Mesodermal cell (in vitro differentiated cells): ENCODE results near the gene PAX5.

Experiments
- H3K27ac ChIP-seq: 2 replicates; pipeline ENCODE4 v1.7.0; 2013; ENCODE audit warnings: mild to moderate bottlenecking, low read depth, low read length, moderate library complexity; ENCODE audit not compliant: severe bottlenecking
- H3K36me3 ChIP-seq: 2 replicates; pipeline ENCODE4 v1.7.1; 2013; ENCODE audit warnings: mild to moderate bottlenecking, low read length, moderate library complexity; ENCODE audit not compliant: control insufficient read depth, insufficient read depth
- H3K4me1 ChIP-seq: one replicate; pipeline ENCODE4 v1.7.1; 2013; ENCODE audit warnings: mild to moderate bottlenecking, low read length; ENCODE audit not compliant: insufficient read depth, control insufficient read depth, poor library complexity, severe bottlenecking
- H3K4me3 ChIP-seq: 2 replicates; pipeline ENCODE4 v1.7.0; 2013; ENCODE audit warnings: low read length, control low read depth, mild to moderate bottlenecking; ENCODE audit not compliant: insufficient read depth, poor library complexity, severe bottlenecking; ENCODE audit errors: extremely low read depth
- H3K9me3 ChIP-seq: 2 replicates; pipeline ENCODE4 v1.7.1; 2013; ENCODE audit warnings: mild to moderate bottlenecking, low read length, moderate library complexity; ENCODE audit not compliant: control insufficient read depth
- WGBS, 2 experiments: methylation state at CpG; one replicate each; pipeline ENCODE4 v1.1.5; 2013; ENCODE audit warnings: missing lambda C conversion rate in 2 of 2; ENCODE audit not compliant: insufficient coverage in 2 of 2; 5-methylcytosine and 5-hydroxymethylcytosine counted together

PAX5 gene

GRCh38 chr9:36892279-36892678 is 141.8 kb downstream of the PAX5 start:
- 88% methylated on average over 3 of the region's 4 CpGs; no CpG with 5 or more reads in 1 of the 2 experiments for WGBS, 2 experiments
- Histone ChIP-seq H3K36me3 (no peaks in the 10 kb centered on the region), H3K9me3 (no peaks in the 10 kb centered on the region), H3K4me3 (no peak overlapping the region), H3K27ac (no peak overlapping the region), H3K4me1 (peaks cover 5% of the 10 kb centered on the region)

GRCh38 chr9:36891341-36891811 is 142.7 kb downstream of the PAX5 start:
- 86 to 87% methylated on average over 7 to 12 of the region's 13 CpGs for WGBS, 2 experiments
- peaks cover 5% of the 10 kb centered on the region for H3K4me1 ChIP-seq
- no peaks in the 10 kb centered on the region for H3K9me3 ChIP-seq
- H3K36me3 ChIP-seq, result no peaks in the 10 kb centered on the region
- H3K27ac ChIP-seq, result no peak overlapping the region
- no peak overlapping the region for H3K4me3 ChIP-seq

GRCh38 chr9:36889844-36890243 is 144.2 kb downstream of the PAX5 start:
- H3K4me3 ChIP-seq, result no peak overlapping the region
- 43 to 82% methylated on average over 1 to 3 of the region's 6 CpGs for WGBS, 2 experiments

GRCh38 chr9:36888551-36888950 is 145.5 kb downstream of the PAX5 start:
- peaks cover 5% of the 10 kb centered on the region for H3K4me1 ChIP-seq
- whole genome bisulfite sequencing, 2 experiments, result 63 to 75% methylated on average over 4 to 5 of the region's 7 CpGs
- no peak overlapping the region for H3K27ac ChIP-seq
- no peaks in the 10 kb centered on the region for H3K36me3 ChIP-seq
- H3K9me3 ChIP-seq, result no peaks in the 10 kb centered on the region
- no peak overlapping the region for H3K4me3 ChIP-seq

More at GRCh38 chr9:36889844-36890243, 144.2 kb downstream of the PAX5 start:
- H3K27ac ChIP-seq, result no peak overlapping the region
- H3K9me3 ChIP-seq, result no peaks in the 10 kb centered on the region
- H3K36me3 ChIP-seq, result no peaks in the 10 kb centered on the region
- peaks cover 5% of the 10 kb centered on the region for H3K4me1 ChIP-seq

DNA sequence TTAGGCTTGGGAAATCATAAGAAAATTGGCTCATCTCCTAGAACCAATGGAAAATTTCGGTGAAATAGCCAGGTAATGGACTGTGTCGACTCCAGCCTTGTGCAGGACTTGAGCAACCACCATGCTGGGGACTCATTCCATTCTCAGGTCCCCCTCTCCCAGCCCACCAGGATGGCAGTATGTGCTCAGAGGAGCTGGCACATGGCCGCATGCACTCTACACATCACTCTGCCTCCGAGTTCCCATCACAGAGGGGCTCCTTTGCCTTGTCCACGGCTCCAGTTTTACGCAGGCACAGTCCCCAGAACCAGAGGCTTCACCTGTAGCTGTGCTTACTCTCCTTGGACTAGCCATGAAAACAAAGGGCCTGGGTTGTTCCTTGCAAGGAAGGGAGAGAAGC is 149.3 kb downstream of the PAX5 start:
- Histone ChIP-seq H3K4me1 (no peaks in the 10 kb centered on the region), H3K4me3 (no peak overlapping the region), H3K36me3 (no peaks in the 10 kb centered on the region), H3K27ac (no peak overlapping the region), H3K9me3 (no peaks in the 10 kb centered on the region)
- 90 to 91% methylated on average over 6 of the region's 6 CpGs for WGBS, 2 experiments

GRCh38 chr9:36882594-36882993 is 151.5 kb downstream of the PAX5 start:
- Histone ChIP-seq H3K4me1 (no peaks in the 10 kb centered on the region), H3K27ac (no peak overlapping the region), H3K36me3 (no peaks in the 10 kb centered on the region), H3K4me3 (no peak overlapping the region), H3K9me3 (no peaks in the 10 kb centered on the region)
- WGBS, 2 experiments, result 87 to 100% methylated on average over 3 of the region's 3 CpGs

GRCh38 chr9:36881743-36882441 is 152.2 kb downstream of the PAX5 start:
- 83 to 91% methylated on average over 22 to 30 of the region's 31 CpGs for WGBS, 2 experiments
- no peaks in the 10 kb centered on the region for H3K9me3 ChIP-seq
- no peak overlapping the region for H3K4me3 ChIP-seq
- H3K4me1 ChIP-seq, result no peaks in the 10 kb centered on the region
- no peaks in the 10 kb centered on the region for H3K36me3 ChIP-seq
- no peak overlapping the region for H3K27ac ChIP-seq

DNA sequence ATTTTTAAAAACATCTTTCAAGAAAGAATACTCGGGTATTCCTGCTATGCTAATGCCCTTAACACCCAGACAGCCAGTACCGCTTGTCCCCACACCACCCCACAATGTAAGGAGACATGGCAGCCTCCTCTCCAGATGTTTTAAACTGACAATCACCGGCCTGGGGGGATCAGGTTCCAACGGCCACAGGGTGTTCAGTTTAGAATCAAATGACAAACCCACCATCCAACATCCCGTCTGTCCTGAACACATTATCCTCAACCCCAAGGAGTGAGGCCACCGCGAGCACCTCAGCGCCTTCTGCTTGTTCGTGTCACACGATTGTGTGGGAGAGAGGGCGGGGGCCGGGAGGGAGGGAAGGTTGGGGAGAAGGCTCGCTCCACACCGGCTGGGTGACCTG is 152.8 kb downstream of the PAX5 start:
- Histone ChIP-seq H3K4me3 (no peak overlapping the region), H3K27ac (no peak overlapping the region), H3K4me1 (no peaks in the 10 kb centered on the region), H3K9me3 (no peaks in the 10 kb centered on the region), H3K36me3 (no peaks in the 10 kb centered on the region)
- 80 to 86% methylated on average over 10 to 11 of the region's 14 CpGs for WGBS, 2 experiments

- Histone ChIP-seq H3K4me1 (no peaks in the 10 kb centered on the region), H3K36me3 (no peaks in the 10 kb centered on the region), H3K9me3 (peaks cover 6% of the 10 kb centered on the region), H3K27ac (no peak overlapping the region), H3K4me3 (no peak overlapping the region)
- 86 to 92% methylated on average over 7 to 10 of the region's 12 CpGs for WGBS, 2 experiments
Observed at GRCh38 chr9:36880075-36880474, 154.0 kb downstream of the PAX5 start.

DNA sequence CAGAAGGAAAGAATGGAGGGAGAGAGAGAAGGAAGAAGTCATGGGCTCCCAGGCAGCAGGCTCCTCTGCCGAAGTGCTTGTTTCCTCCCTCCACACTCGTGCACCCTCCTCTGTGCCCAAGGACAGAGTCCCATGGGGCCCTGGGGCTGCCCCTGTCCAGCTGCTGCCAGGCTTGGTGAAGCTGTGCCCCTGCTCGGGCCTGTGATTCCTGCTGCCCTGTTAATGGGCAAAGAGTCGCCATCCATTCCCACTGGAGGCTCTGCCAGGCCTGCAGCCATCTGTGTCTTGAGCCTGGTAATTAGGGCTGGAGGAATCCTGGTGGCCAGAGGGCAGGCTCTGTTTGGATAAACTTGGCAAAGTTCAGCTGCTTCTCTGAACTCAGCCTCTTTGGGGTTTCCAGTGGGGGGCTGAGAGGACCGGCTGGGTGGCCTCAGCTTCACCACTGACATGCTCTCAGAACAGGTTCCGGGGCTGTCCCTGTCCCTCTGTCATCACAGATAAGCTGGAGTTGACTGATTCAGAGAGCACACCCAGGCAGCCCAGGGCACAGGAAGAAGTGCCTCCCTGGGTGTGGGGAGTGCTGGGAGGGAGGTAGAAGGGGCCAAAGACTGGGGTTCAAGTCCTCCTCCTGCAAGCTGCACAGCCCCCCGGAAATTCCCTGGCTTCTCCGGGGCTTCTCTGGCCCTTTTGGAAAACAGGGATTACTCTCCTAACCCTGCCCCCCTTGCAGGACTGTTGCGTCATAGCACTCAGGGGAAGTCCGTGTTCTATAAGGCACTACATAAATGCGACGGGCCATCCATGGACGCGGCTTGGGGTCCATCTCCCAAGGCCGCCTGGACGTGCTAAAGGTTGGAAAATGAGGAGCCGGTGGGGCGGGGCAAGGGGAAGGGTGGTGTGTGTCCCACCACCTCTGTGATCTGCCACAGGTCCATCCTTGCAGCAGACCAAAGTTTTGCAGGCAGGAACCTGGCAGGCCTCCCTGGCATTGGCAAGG is 154.8 kb downstream of the PAX5 start:
- WGBS, 2 experiments, result 84 to 85% methylated on average over 15 to 16 of the region's 18 CpGs
- no peaks in the 10 kb centered on the region for H3K36me3 ChIP-seq
- H3K9me3 ChIP-seq, result peaks cover 6% of the 10 kb centered on the region
- H3K27ac ChIP-seq, result no peak overlapping the region
- H3K4me1 ChIP-seq, result no peaks in the 10 kb centered on the region
- no peak overlapping the region for H3K4me3 ChIP-seq
